Measurements from ENCODE around the gene MIGA2. TPM values are rescaled to one million over a fixed set of nuclear protein-coding genes. Genes with fewer than 3 reads are reported as not detected.

The MIGA2 gene
- total RNA-seq, 1 experiment from 2014 or later, result 23.7 TPM

GRCh38 chr9:128999581-129000206 is 36.7 kb upstream of the MIGA2 start:
- CTCF ChIA-PET, result no interaction called here

GRCh38 chr9:129001504-129002325 is 34.7 kb upstream of the MIGA2 start:
- H3K9me2 ChIP-seq (ENCODE audit: insufficient read depth), result no peaks in the 10 kb centered on the region
- POLR2A ChIA-PET, result no interaction called here
- H3K9ac ChIP-seq (ENCODE audit: low read length), result no peak overlapping the region
- no peak overlapping the region for H3K4me3 ChIP-seq (replicated peaks in 1 of 2; ENCODE audit: low read depth in 1 of 2, low read length in 2 of 2)
- H3K27me3 ChIP-seq (ENCODE audit: insufficient read depth, low read length), result no peaks in the 10 kb centered on the region
- H3K36me3 ChIP-seq (ENCODE audit: control insufficient read depth in 1 of 2, insufficient read depth in 2 of 2, low read length in 2 of 2), result peaks cover 34 to 60% of the 10 kb centered on the region in 2 experiments; a peak in 3 of 4 replicates
- no peaks in the 10 kb centered on the region for H3K79me2 ChIP-seq (ENCODE audit: insufficient read depth, low read length)
- TF ChIP-seq MAX (IDR thresholded peaks at IDR 0.05) (no peak), RAD21 (IDR thresholded peaks at IDR 0.05; ENCODE audit: low read depth) (no peak)
- intact Hi-C loops (cut with micrococcal nuclease), result no loop called here
- H2AFZ ChIP-seq (ENCODE audit: low read depth, low read length, poor library complexity, severe bottlenecking), result no peak overlapping the region
- no peaks in the 10 kb centered on the region for H3K9me3 ChIP-seq (ENCODE audit: control insufficient read depth in 1 of 2, insufficient read depth in 1 of 2, low read depth in 1 of 2, low read length in 2 of 2)
- no peak overlapping the region for H3K27ac ChIP-seq (ENCODE audit: low read depth, low read length)
- no TSS peak for BruUV-seq (replicated peaks)
- H4K20me1 ChIP-seq (ENCODE audit: insufficient read depth), result no peaks in the 10 kb centered on the region
- CTCF ChIA-PET, result no interaction called here
- no peaks in the 10 kb centered on the region for H3K4me1 ChIP-seq (ENCODE audit: control insufficient read depth in 1 of 2, insufficient read depth in 2 of 2, low read length in 2 of 2)
- RAD21 ChIA-PET (ENCODE audit: low non-redundant PET in 1 of 2, low total read pairs in 2 of 2, uncharacterized antibody in 2 of 2, unreplicated experiment in 2 of 2), result no interaction called here
- H3K4me2 ChIP-seq (ENCODE audit: low read length), result no peak overlapping the region
- DNase-seq (ENCODE audit: low read depth, low spot score), result no peak
- no peak for ATAC-seq

More at GRCh38 chr9:128999581-129000206, 36.7 kb upstream of the MIGA2 start:
- ATAC-seq (no peak), DNase-seq (ENCODE audit: low read depth, low spot score) (no peak)
- Histone ChIP-seq H3K79me2 (ENCODE audit: insufficient read depth, low read length) (no peaks in the 10 kb centered on the region), H3K4me2 (ENCODE audit: low read length) (no peak overlapping the region), H3K4me1 (ENCODE audit: control insufficient read depth in 1 of 2, insufficient read depth in 2 of 2, low read length in 2 of 2) (no peaks in the 10 kb centered on the region), H3K27ac (ENCODE audit: low read depth, low read length) (no peak overlapping the region), H2AFZ (ENCODE audit: low read depth, low read length, poor library complexity, severe bottlenecking) (no peak overlapping the region), H3K4me3 (replicated peaks in 1 of 2; ENCODE audit: low read depth in 1 of 2, low read length in 2 of 2) (no peak overlapping the region), H3K36me3 (ENCODE audit: control insufficient read depth in 1 of 2, insufficient read depth in 2 of 2, low read length in 2 of 2) (peaks cover 45 to 64% of the 10 kb centered on the region in 2 experiments), H3K9ac (ENCODE audit: low read length) (no peak overlapping the region), H3K9me2 (ENCODE audit: insufficient read depth) (no peaks in the 10 kb centered on the region), H4K20me1 (ENCODE audit: insufficient read depth) (no peaks in the 10 kb centered on the region), H3K27me3 (ENCODE audit: insufficient read depth, low read length) (no peaks in the 10 kb centered on the region), H3K9me3 (ENCODE audit: control insufficient read depth in 1 of 2, insufficient read depth in 1 of 2, low read depth in 1 of 2, low read length in 2 of 2) (no peaks in the 10 kb centered on the region)
- RAD21 ChIA-PET (ENCODE audit: low non-redundant PET in 1 of 2, low total read pairs in 2 of 2, uncharacterized antibody in 2 of 2, unreplicated experiment in 2 of 2), result no interaction called here
- TF ChIP-seq RAD21 (IDR thresholded peaks at IDR 0.05; ENCODE audit: low read depth), result no peak
- no peak for TF ChIP-seq SIN3A (IDR thresholded peaks at IDR 0.05; ENCODE audit: low read depth)
- no TSS peak for BruUV-seq (replicated peaks)
- POLR2A ChIA-PET, result no interaction called here
- intact Hi-C loops (cut with micrococcal nuclease), result no loop called here
